HG03280 (cell line): ENCODE results near the gene PIAS1.
A peak's percentile ranks its signal among the peaks of the same experiment; 100 is the strongest.
"Not testable (repeated sequence)": the region's sequence is repeated elsewhere in the genome, so short reads cannot be mapped to it uniquely, and the experiment has no call there.

Experiments used
- ATAC-seq: cut with Tn5 transposase; IDR thresholded peaks from one replicate; pipeline ENCODE4 v1.9.1; 2021; ENCODE audit warnings: mild to moderate bottlenecking, moderate library complexity; ENCODE audit not compliant: unreplicated experiment

PIAS1 gene

GRCh38 chr15:68213991-68214837 lies 160.1 kb downstream of the PIAS1 start:
- no peak for ATAC-seq

GRCh38 chr15:68214838-68215254 lies 160.7 kb downstream of the PIAS1 start:
- no peak for ATAC-seq

- no peak for ATAC-seq
Observed at GRCh38 chr15:68217341-68217740, 163.2 kb downstream of the PIAS1 start.

GRCh38 chr15:68218331-68218730 lies 164.2 kb downstream of the PIAS1 start:
- ATAC-seq, result no peak

- no peak for ATAC-seq
Observed at GRCh38 chr15:68218847-68219798, 165.0 kb downstream of the PIAS1 start.

GRCh38 chr15:68220489-68220888 lies 166.4 kb downstream of the PIAS1 start:
- ATAC-seq, result no peak

- ATAC-seq, result no peak
Observed at GRCh38 chr15:68220967-68221366, 166.9 kb downstream of the PIAS1 start.

GRCh38 chr15:68221530-68222431 lies 167.7 kb downstream of the PIAS1 start:
- not testable (repeated sequence) for ATAC-seq

- ATAC-seq, result not testable (repeated sequence)
Observed at GRCh38 chr15:68222432-68222743, 168.3 kb downstream of the PIAS1 start.

- no peak for ATAC-seq
Observed at GRCh38 chr15:68223171-68223570, 169.1 kb downstream of the PIAS1 start.

GRCh38 chr15:68224108-68224507 lies 170.0 kb downstream of the PIAS1 start:
- no peak for ATAC-seq

- no peak for ATAC-seq
Observed at GRCh38 chr15:68224546-68225250, 170.6 kb downstream of the PIAS1 start.

- ATAC-seq, result not testable (repeated sequence)
Observed at GRCh38 chr15:68225442-68225841, 171.3 kb downstream of the PIAS1 start.

- ATAC-seq, result no peak
Observed at GRCh38 chr15:68227643-68228142, 173.6 kb downstream of the PIAS1 start.

- ATAC-seq, result no peak
Observed at GRCh38 chr15:68228143-68228970, 174.2 kb downstream of the PIAS1 start.

- ATAC-seq, result peak; percentile 3
Observed at GRCh38 chr15:68228971-68229385, 174.9 kb downstream of the PIAS1 start.

GRCh38 chr15:68229386-68230156 lies 175.5 kb downstream of the PIAS1 start, which contains the start of gene CLN6:
Gene CLN6 (minus strand): TSS chr15:68229728. CDS start chr15:68229584, 144 bp downstream.
- ATAC-seq, result peak; percentile 78
